Measurements from ENCODE around the gene RAB4B.

- TF ChIP-seq FOXA1 (IDR thresholded peaks at IDR 0.05) = no peak
- no peak for TF ChIP-seq L3MBTL2 (conservative IDR thresholded peaks at IDR 0.05)
- TF ChIP-seq ARNT (IDR thresholded peaks at IDR 0.05) = no peak
- TF ChIP-seq SUZ12 (IDR thresholded peaks at IDR 0.05) = no peak
- TF ChIP-seq FOXM1 (IDR thresholded peaks at IDR 0.05; ENCODE audit: borderline replicate concordance) = no peak
- no peak for TF ChIP-seq SP1 (IDR thresholded peaks at IDR 0.05)
- TF ChIP-seq FOXK2 (IDR thresholded peaks at IDR 0.05) = no peak
- TF ChIP-seq TARDBP (IDR thresholded peaks at IDR 0.05) = no peak
- TF ChIP-seq NFRKB (IDR thresholded peaks at IDR 0.05) = no peak
These were observed 14.1 kb upstream of the RAB4B start for GRCh38 chr19:40763963-40764362.

All from HEK293T (cell line).